ENCODE measurements around the gene NPR2. TPM values are rescaled to one million over a fixed set of nuclear protein-coding genes. Genes with fewer than 3 reads are reported as not detected.

Gene NPR2
- total RNA-seq, 4 donors from 2014 or later, result 26.3 to 36.0 (median 32.4) TPM

- Histone ChIP-seq H3K36me3 (peaks cover 0 to 53% (median 0%) of the 10 kb centered on the region in 3 donors), H3K27me3 (no peaks in the 10 kb centered on the region), H3K4me1 (peaks cover 0 to 42% (median 20%) of the 10 kb centered on the region in 4 donors), H3K9me3 (no peaks in the 10 kb centered on the region), H3K27ac (peak overlapping the region in 3 of 4 donors; percentile 29 to 53 (median 33)), H3K4me3 (no peak overlapping the region)
- no peak for TF ChIP-seq CTCF (IDR thresholded peaks at IDR 0.05)
- TF ChIP-seq EP300 (IDR thresholded peaks at IDR 0.05), result peak in 1 of 2 donors; percentile 69
- DNase-seq (ENCODE audit: low spot score in 2 of 2), result peak in 1 of 2 donors; percentile 59
- 29 to 33% methylated on average over 7 of the region's 7 CpGs for WGBS, 2 donors
Observed at GRCh38 chr9:35844628-35845270, 53.4 kb downstream of the NPR2 start.

- no peak for TF ChIP-seq POLR2A (IDR thresholded peaks at IDR 0.05)
- no peak for TF ChIP-seq CTCF (IDR thresholded peaks at IDR 0.05)
- TF ChIP-seq EP300 (IDR thresholded peaks at IDR 0.05), result no peak
- Histone ChIP-seq H3K4me1 (peaks cover 0 to 46% (median 20%) of the 10 kb centered on the region in 4 donors), H3K36me3 (peaks cover 0 to 54% (median 0%) of the 10 kb centered on the region in 3 donors), H3K9me3 (no peaks in the 10 kb centered on the region), H3K27me3 (no peaks in the 10 kb centered on the region), H3K27ac (peak overlapping the region in 1 of 4 donors; percentile 53), H3K4me3 (no peak overlapping the region)
- DNase-seq (ENCODE audit: low spot score in 2 of 2), result no peak
- WGBS, 2 donors, result 66 to 73% methylated on average over 50 to 52 of the region's 53 CpGs
Observed at GRCh38 chr9:35845824-35846771, 54.7 kb downstream of the NPR2 start.

GRCh38 chr9:35847792-35848572 is 56.6 kb downstream of the NPR2 start:
- no peak for DNase-seq (ENCODE audit: low spot score in 2 of 2)
- Histone ChIP-seq H3K36me3 (peaks cover 0 to 42% (median 0%) of the 10 kb centered on the region in 3 donors), H3K4me1 (peaks cover 0 to 36% (median 20%) of the 10 kb centered on the region in 4 donors), H3K27ac (no peak overlapping the region), H3K4me3 (no peak overlapping the region), H3K27me3 (no peaks in the 10 kb centered on the region), H3K9me3 (no peaks in the 10 kb centered on the region)
- no peak for TF ChIP-seq CTCF (IDR thresholded peaks at IDR 0.05)
- no peak for TF ChIP-seq EP300 (IDR thresholded peaks at IDR 0.05)
- no peak for TF ChIP-seq POLR2A (IDR thresholded peaks at IDR 0.05)
- 60 to 76% methylated on average over 4 of the region's 4 CpGs for WGBS, 2 donors

GRCh38 chr9:35852267-35852815 is 61.0 kb downstream of the NPR2 start:
- Histone ChIP-seq H3K27me3 (no peaks in the 10 kb centered on the region), H3K9me3 (no peaks in the 10 kb centered on the region), H3K4me3 (no peak overlapping the region), H3K27ac (no peak overlapping the region), H3K36me3 (peaks cover 0 to 49% (median 0%) of the 10 kb centered on the region in 3 donors), H3K4me1 (peaks cover 0 to 7% (median 0%) of the 10 kb centered on the region in 4 donors)
- WGBS, 2 donors, result 90 to 91% methylated on average over 2 of the region's 2 CpGs
- DNase-seq (ENCODE audit: low spot score in 2 of 2), result no peak
- no peak for TF ChIP-seq EP300 (IDR thresholded peaks at IDR 0.05)
- no peak for TF ChIP-seq POLR2A (IDR thresholded peaks at IDR 0.05)
- TF ChIP-seq CTCF (IDR thresholded peaks at IDR 0.05), result no peak
